NT2/D1 (cell line): Measurements from ENCODE around the gene DMBX1.

Experiments used
- SUZ12 ChIP-seq: IDR thresholded peaks from 2 replicates; pipeline ENCODE4 v1.6.1; 2011; ENCODE audit not compliant: insufficient read length, insufficient read depth; ENCODE audit errors: extremely low read depth
- YY1 ChIP-seq: IDR thresholded peaks from 2 replicates; pipeline ENCODE4 v1.6.1; 2011; ENCODE audit not compliant: insufficient read length, insufficient read depth

DNA sequence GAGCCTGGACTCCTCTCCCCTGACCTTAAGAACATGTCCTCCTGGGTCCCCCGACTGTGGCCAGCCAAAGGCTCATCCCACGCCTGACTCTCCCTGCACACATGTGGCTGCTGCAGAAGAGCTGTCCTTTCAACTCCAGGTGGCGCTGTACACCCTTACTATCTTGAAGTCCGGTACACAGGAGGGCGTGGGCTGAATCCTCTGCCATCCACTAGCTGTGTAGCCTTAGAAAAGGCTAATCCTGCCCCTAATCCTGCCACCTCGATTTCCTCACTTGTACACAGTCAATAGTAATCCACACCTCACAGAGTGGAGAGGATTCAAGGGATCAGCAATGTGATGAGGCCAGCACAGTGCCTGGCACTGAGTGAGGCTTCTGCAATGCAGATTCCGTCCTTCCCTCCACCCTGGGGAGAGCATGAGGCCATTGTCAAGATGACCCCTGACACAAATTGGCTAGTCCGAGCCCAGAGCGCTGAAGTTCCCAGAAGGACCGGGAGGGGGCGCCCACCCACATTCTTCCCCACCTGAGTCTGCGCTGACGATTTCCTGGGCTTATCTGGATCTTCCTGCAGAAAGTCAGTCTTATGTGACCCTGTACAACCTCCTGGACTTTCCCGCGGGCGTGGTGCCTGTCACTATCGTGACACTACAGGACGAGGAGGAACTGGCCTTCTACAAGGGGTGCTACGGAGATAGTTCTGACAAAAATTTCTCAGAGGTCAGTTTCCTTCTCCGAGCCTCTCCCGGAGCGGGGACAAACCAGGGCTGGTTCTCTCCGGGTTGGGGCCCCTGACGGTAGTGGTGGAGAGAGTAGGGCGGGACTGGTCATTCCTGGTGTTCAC is 47.1 kb upstream of the DMBX1 start:
- TF ChIP-seq YY1 (no peak), SUZ12 (peak; percentile 67)
